Measurements from ENCODE around the gene FNDC3B.

The FNDC3B gene

GRCh38 chr3:172309741-172310427 is 270.5 kb downstream of the FNDC3B start:
- Histone ChIP-seq H3K23ac (ENCODE audit: low read depth, low read length, poor library complexity) (no peak overlapping the region), H3K9me3 (replicated peaks in 1 of 2; ENCODE audit: control insufficient read depth in 2 of 2, insufficient read depth in 1 of 2, low read depth in 1 of 2, low read length in 2 of 2) (peaks cover 0 to 2% of the 10 kb centered on the region in 2 donors), H3K79me1 (ENCODE audit: low read depth, low read length) (no peaks in the 10 kb centered on the region), H2BK12ac (ENCODE audit: low read length) (no peak overlapping the region), H2AK5ac (ENCODE audit: low read depth, low read length) (no peak overlapping the region), H4K91ac (ENCODE audit: low read depth, low read length, poor library complexity) (no peak overlapping the region), H4K8ac (ENCODE audit: low read depth, low read length) (no peak overlapping the region), H3K27me3 (ENCODE audit: control insufficient read depth in 3 of 3, insufficient read depth in 3 of 3, low read depth in 1 of 3, low read length in 3 of 3) (no peaks in the 10 kb centered on the region), H3K4me2 (ENCODE audit: insufficient read depth, low read length, poor library complexity, severe bottlenecking) (no peak overlapping the region), H2BK120ac (ENCODE audit: low read depth, low read length) (no peak overlapping the region), H3K14ac (ENCODE audit: low read length) (no peak overlapping the region), H3K4me3 (ENCODE audit: low read length in 2 of 2) (no peak overlapping the region), H3K4ac (ENCODE audit: low read length) (no peak overlapping the region), H2BK5ac (ENCODE audit: low read length) (no peak overlapping the region), H3K4me1 (ENCODE audit: control insufficient read depth in 2 of 2, insufficient read depth in 1 of 2, low read depth in 1 of 2, low read length in 2 of 2) (peaks cover 0 to 6% of the 10 kb centered on the region in 2 donors), H3K9ac (ENCODE audit: low read depth, low read length, poor library complexity) (no peak overlapping the region), H3K18ac (ENCODE audit: low read length) (no peak overlapping the region), H3K36me3 (replicated peaks in 1 of 2; ENCODE audit: control insufficient read depth in 2 of 2, insufficient read depth in 2 of 2, low read length in 2 of 2) (peaks cover 11 to 97% of the 10 kb centered on the region in 2 donors), H2AFZ (ENCODE audit: low read length) (no peak overlapping the region), H2BK15ac (ENCODE audit: low read length) (no peak overlapping the region), H3K27ac (replicated peaks; ENCODE audit: low read length) (no peak overlapping the region)
- WGBS, 2 donors (ENCODE audit: extremely low coverage in 2 of 2, insufficient read length in 2 of 2, insufficient replicate concordance in 1 of 2): no CpG with 5 or more reads among the region's 7 CpGs
- no peak for DNase-seq (ENCODE audit: low spot score)

GRCh38 chr3:172310428-172310760 is 271.0 kb downstream of the FNDC3B start:
- Histone ChIP-seq H3K4me2 (ENCODE audit: insufficient read depth, low read length, poor library complexity, severe bottlenecking) (no peak overlapping the region), H2AFZ (ENCODE audit: low read length) (no peak overlapping the region), H3K18ac (ENCODE audit: low read length) (no peak overlapping the region), H3K79me1 (ENCODE audit: low read depth, low read length) (no peaks in the 10 kb centered on the region), H3K27me3 (ENCODE audit: control insufficient read depth in 3 of 3, insufficient read depth in 3 of 3, low read depth in 1 of 3, low read length in 3 of 3) (no peaks in the 10 kb centered on the region), H4K8ac (ENCODE audit: low read depth, low read length) (no peak overlapping the region), H2BK5ac (ENCODE audit: low read length) (no peak overlapping the region), H2BK12ac (ENCODE audit: low read length) (no peak overlapping the region), H3K4me3 (ENCODE audit: low read length in 2 of 2) (no peak overlapping the region), H2BK15ac (ENCODE audit: low read length) (no peak overlapping the region), H3K36me3 (replicated peaks in 1 of 2; ENCODE audit: control insufficient read depth in 2 of 2, insufficient read depth in 2 of 2, low read length in 2 of 2) (peaks cover 11 to 95% of the 10 kb centered on the region in 2 donors), H3K14ac (ENCODE audit: low read length) (no peak overlapping the region), H3K9ac (ENCODE audit: low read depth, low read length, poor library complexity) (no peak overlapping the region), H3K4me1 (ENCODE audit: control insufficient read depth in 2 of 2, insufficient read depth in 1 of 2, low read depth in 1 of 2, low read length in 2 of 2) (peaks cover 0 to 6% of the 10 kb centered on the region in 2 donors), H3K9me3 (replicated peaks in 1 of 2; ENCODE audit: control insufficient read depth in 2 of 2, insufficient read depth in 1 of 2, low read depth in 1 of 2, low read length in 2 of 2) (peaks cover 0 to 2% of the 10 kb centered on the region in 2 donors), H2BK120ac (ENCODE audit: low read depth, low read length) (no peak overlapping the region), H2AK5ac (ENCODE audit: low read depth, low read length) (no peak overlapping the region), H3K27ac (replicated peaks; ENCODE audit: low read length) (no peak overlapping the region), H3K4ac (ENCODE audit: low read length) (no peak overlapping the region), H3K23ac (ENCODE audit: low read depth, low read length, poor library complexity) (no peak overlapping the region), H4K91ac (ENCODE audit: low read depth, low read length, poor library complexity) (no peak overlapping the region)
- DNase-seq (ENCODE audit: low spot score): no peak
- WGBS, 2 donors (ENCODE audit: extremely low coverage in 2 of 2, insufficient read length in 2 of 2, insufficient replicate concordance in 1 of 2): no CpG with 5 or more reads among the region's 3 CpGs

- H2AFZ ChIP-seq (ENCODE audit: low read length): no peak overlapping the region
- H3K79me1 ChIP-seq (ENCODE audit: low read depth, low read length): no peaks in the 10 kb centered on the region
- no peak overlapping the region for H2BK5ac ChIP-seq (ENCODE audit: low read length)
- H2BK120ac ChIP-seq (ENCODE audit: low read depth, low read length): no peak overlapping the region
- no peak overlapping the region for H4K8ac ChIP-seq (ENCODE audit: low read depth, low read length)
- no peak overlapping the region for H3K4me2 ChIP-seq (ENCODE audit: insufficient read depth, low read length, poor library complexity, severe bottlenecking)
- H3K27me3 ChIP-seq (ENCODE audit: control insufficient read depth in 3 of 3, insufficient read depth in 3 of 3, low read depth in 1 of 3, low read length in 3 of 3): no peaks in the 10 kb centered on the region
- H2BK15ac ChIP-seq (ENCODE audit: low read length): no peak overlapping the region
- H3K36me3 ChIP-seq (replicated peaks in 1 of 2; ENCODE audit: control insufficient read depth in 2 of 2, insufficient read depth in 2 of 2, low read length in 2 of 2): peaks cover 11 to 94% of the 10 kb centered on the region in 2 donors
- H4K91ac ChIP-seq (ENCODE audit: low read depth, low read length, poor library complexity): no peak overlapping the region
- peaks cover 0 to 2% of the 10 kb centered on the region in 2 donors for H3K9me3 ChIP-seq (replicated peaks in 1 of 2; ENCODE audit: control insufficient read depth in 2 of 2, insufficient read depth in 1 of 2, low read depth in 1 of 2, low read length in 2 of 2)
- no peak overlapping the region for H2AK5ac ChIP-seq (ENCODE audit: low read depth, low read length)
- WGBS, 2 donors (ENCODE audit: extremely low coverage in 2 of 2, insufficient read length in 2 of 2, insufficient replicate concordance in 1 of 2): no CpG with 5 or more reads among the region's 8 CpGs
- H3K9ac ChIP-seq (ENCODE audit: low read depth, low read length, poor library complexity): no peak overlapping the region
- no peak for DNase-seq (ENCODE audit: low spot score)
- no peak overlapping the region for H3K23ac ChIP-seq (ENCODE audit: low read depth, low read length, poor library complexity)
- no peak overlapping the region for H2BK12ac ChIP-seq (ENCODE audit: low read length)
- no peak overlapping the region for H3K4ac ChIP-seq (ENCODE audit: low read length)
- H3K18ac ChIP-seq (ENCODE audit: low read length): no peak overlapping the region
- peaks cover 0 to 6% of the 10 kb centered on the region in 2 donors for H3K4me1 ChIP-seq (ENCODE audit: control insufficient read depth in 2 of 2, insufficient read depth in 1 of 2, low read depth in 1 of 2, low read length in 2 of 2)
- H3K14ac ChIP-seq (ENCODE audit: low read length): no peak overlapping the region
- no peak overlapping the region for H3K27ac ChIP-seq (replicated peaks; ENCODE audit: low read length)
- H3K4me3 ChIP-seq (ENCODE audit: low read length in 2 of 2): no peak overlapping the region
Measured at GRCh38 chr3:172311217-172311616, 271.8 kb downstream of the FNDC3B start.

- no peak overlapping the region for H3K18ac ChIP-seq (ENCODE audit: low read length)
- H3K4ac ChIP-seq (ENCODE audit: low read length): no peak overlapping the region
- DNase-seq (ENCODE audit: low spot score): no peak
- H4K91ac ChIP-seq (ENCODE audit: low read depth, low read length, poor library complexity): no peak overlapping the region
- H3K4me1 ChIP-seq (ENCODE audit: control insufficient read depth in 2 of 2, insufficient read depth in 1 of 2, low read depth in 1 of 2, low read length in 2 of 2): peaks cover 0 to 6% of the 10 kb centered on the region in 2 donors
- no peak overlapping the region for H2AFZ ChIP-seq (ENCODE audit: low read length)
- no peak overlapping the region for H2BK5ac ChIP-seq (ENCODE audit: low read length)
- no peak overlapping the region for H2BK15ac ChIP-seq (ENCODE audit: low read length)
- H3K36me3 ChIP-seq (replicated peaks in 1 of 2; ENCODE audit: control insufficient read depth in 2 of 2, insufficient read depth in 2 of 2, low read length in 2 of 2): peaks cover 13 to 95% of the 10 kb centered on the region in 2 donors
- H4K8ac ChIP-seq (ENCODE audit: low read depth, low read length): no peak overlapping the region
- H2BK12ac ChIP-seq (ENCODE audit: low read length): no peak overlapping the region
- no peak overlapping the region for H3K14ac ChIP-seq (ENCODE audit: low read length)
- peaks cover 0 to 2% of the 10 kb centered on the region in 2 donors for H3K9me3 ChIP-seq (replicated peaks in 1 of 2; ENCODE audit: control insufficient read depth in 2 of 2, insufficient read depth in 1 of 2, low read depth in 1 of 2, low read length in 2 of 2)
- WGBS, 2 donors (ENCODE audit: extremely low coverage in 2 of 2, insufficient read length in 2 of 2, insufficient replicate concordance in 1 of 2): no CpG with 5 or more reads among the region's 6 CpGs
- no peaks in the 10 kb centered on the region for H3K27me3 ChIP-seq (ENCODE audit: control insufficient read depth in 3 of 3, insufficient read depth in 3 of 3, low read depth in 1 of 3, low read length in 3 of 3)
- H3K4me2 ChIP-seq (ENCODE audit: insufficient read depth, low read length, poor library complexity, severe bottlenecking): no peak overlapping the region
- no peak overlapping the region for H3K27ac ChIP-seq (replicated peaks; ENCODE audit: low read length)
- H3K79me1 ChIP-seq (ENCODE audit: low read depth, low read length): no peaks in the 10 kb centered on the region
- H3K4me3 ChIP-seq (ENCODE audit: low read length in 2 of 2): no peak overlapping the region
- no peak overlapping the region for H2AK5ac ChIP-seq (ENCODE audit: low read depth, low read length)
- H3K9ac ChIP-seq (ENCODE audit: low read depth, low read length, poor library complexity): no peak overlapping the region
- H2BK120ac ChIP-seq (ENCODE audit: low read depth, low read length): no peak overlapping the region
- no peak overlapping the region for H3K23ac ChIP-seq (ENCODE audit: low read depth, low read length, poor library complexity)
Measured at GRCh38 chr3:172312001-172312400, 272.6 kb downstream of the FNDC3B start.
